ENCODE data around the gene CHCHD3. TPM values are rescaled to one million over a fixed set of nuclear protein-coding genes. Genes with fewer than 3 reads are reported as not detected.

CHCHD3 gene
- total RNA-seq, 1 experiment from 2014 or later, result 114 TPM

GRCh38 chr7:132840199-132840598 lies 241.7 kb downstream of the CHCHD3 start:
- no peak for TF ChIP-seq CREM (CRISPR knock-in tag; IDR thresholded peaks at IDR 0.05)
- TF ChIP-seq PRRX2 (CRISPR knock-in tag; IDR thresholded peaks at IDR 0.05), result no peak
- Mint-ChIP-seq H3K9me3 (0 out of 2 replicates have a peak, but pooled peaks cover 7% of the 10 kb centered on the region), H3K4me3 (no peak overlapping the region), H3K27me3 (ENCODE audit: low read depth) (no peaks in the 10 kb centered on the region), H3K36me3 (peaks cover 14% of the 10 kb centered on the region), H3K27ac (no peak overlapping the region), H3K4me1 (peaks cover 13% of the 10 kb centered on the region)
- POLR2A ChIA-PET, result no interaction called here
- ATAC-seq (no peak), DNase-seq (ENCODE audit: low spot score) (no peak)
- CTCF ChIA-PET, result no interaction called here

- no peak overlapping the region for H3K27ac Mint-ChIP-seq
- DNase-seq (ENCODE audit: low spot score) (no peak), ATAC-seq (no peak)
- ChIA-PET POLR2A (no interaction called here), CTCF (no interaction called here)
- H3K4me3 Mint-ChIP-seq, result no peak overlapping the region
- TF ChIP-seq, protein P1, sequence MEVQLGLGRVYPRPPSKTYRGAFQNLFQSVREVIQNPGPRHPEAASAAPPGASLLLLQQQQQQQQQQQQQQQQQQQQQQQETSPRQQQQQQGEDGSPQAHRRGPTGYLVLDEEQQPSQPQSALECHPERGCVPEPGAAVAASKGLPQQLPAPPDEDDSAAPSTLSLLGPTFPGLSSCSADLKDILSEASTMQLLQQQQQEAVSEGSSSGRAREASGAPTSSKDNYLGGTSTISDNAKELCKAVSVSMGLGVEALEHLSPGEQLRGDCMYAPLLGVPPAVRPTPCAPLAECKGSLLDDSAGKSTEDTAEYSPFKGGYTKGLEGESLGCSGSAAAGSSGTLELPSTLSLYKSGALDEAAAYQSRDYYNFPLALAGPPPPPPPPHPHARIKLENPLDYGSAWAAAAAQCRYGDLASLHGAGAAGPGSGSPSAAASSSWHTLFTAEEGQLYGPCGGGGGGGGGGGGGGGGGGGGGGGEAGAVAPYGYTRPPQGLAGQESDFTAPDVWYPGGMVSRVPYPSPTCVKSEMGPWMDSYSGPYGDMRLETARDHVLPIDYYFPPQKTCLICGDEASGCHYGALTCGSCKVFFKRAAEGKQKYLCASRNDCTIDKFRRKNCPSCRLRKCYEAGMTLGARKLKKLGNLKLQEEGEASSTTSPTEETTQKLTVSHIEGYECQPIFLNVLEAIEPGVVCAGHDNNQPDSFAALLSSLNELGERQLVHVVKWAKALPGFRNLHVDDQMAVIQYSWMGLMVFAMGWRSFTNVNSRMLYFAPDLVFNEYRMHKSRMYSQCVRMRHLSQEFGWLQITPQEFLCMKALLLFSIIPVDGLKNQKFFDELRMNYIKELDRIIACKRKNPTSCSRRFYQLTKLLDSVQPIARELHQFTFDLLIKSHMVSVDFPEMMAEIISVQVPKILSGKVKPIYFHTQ (CRISPR knock-in tag; IDR thresholded peaks at IDR 0.05), result no peak
- no peak for TF ChIP-seq MXD4 (CRISPR knock-in tag; IDR thresholded peaks at IDR 0.05; ENCODE audit: borderline replicate concordance)
- TF ChIP-seq, protein P2, sequence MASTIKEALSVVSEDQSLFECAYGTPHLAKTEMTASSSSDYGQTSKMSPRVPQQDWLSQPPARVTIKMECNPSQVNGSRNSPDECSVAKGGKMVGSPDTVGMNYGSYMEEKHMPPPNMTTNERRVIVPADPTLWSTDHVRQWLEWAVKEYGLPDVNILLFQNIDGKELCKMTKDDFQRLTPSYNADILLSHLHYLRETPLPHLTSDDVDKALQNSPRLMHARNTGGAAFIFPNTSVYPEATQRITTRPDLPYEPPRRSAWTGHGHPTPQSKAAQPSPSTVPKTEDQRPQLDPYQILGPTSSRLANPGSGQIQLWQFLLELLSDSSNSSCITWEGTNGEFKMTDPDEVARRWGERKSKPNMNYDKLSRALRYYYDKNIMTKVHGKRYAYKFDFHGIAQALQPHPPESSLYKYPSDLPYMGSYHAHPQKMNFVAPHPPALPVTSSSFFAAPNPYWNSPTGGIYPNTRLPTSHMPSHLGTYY (CRISPR knock-in tag; IDR thresholded peaks at IDR 0.05), result no peak
- no peak for TF ChIP-seq ZNF416 (CRISPR knock-in tag; IDR thresholded peaks at IDR 0.05)
- TF ChIP-seq USF2 (CRISPR knock-in tag; IDR thresholded peaks at IDR 0.05), result no peak
- TF ChIP-seq ARID4B (CRISPR knock-in tag; IDR thresholded peaks at IDR 0.05; ENCODE audit: borderline replicate concordance), result no peak
- no peak for TF ChIP-seq NR2C2 (CRISPR knock-in tag; IDR thresholded peaks at IDR 0.05)
- TF ChIP-seq TEAD1 (CRISPR knock-in tag; IDR thresholded peaks at IDR 0.05), result no peak
- 0 out of 2 replicates have a peak, but pooled peaks cover 7% of the 10 kb centered on the region for H3K9me3 Mint-ChIP-seq
- peaks cover 14% of the 10 kb centered on the region for H3K36me3 Mint-ChIP-seq
- peaks cover 13% of the 10 kb centered on the region for H3K4me1 Mint-ChIP-seq
- H3K27me3 Mint-ChIP-seq (ENCODE audit: low read depth), result no peaks in the 10 kb centered on the region
These were observed 243.6 kb downstream of the CHCHD3 start for GRCh38 chr7:132838313-132838712.

DNA sequence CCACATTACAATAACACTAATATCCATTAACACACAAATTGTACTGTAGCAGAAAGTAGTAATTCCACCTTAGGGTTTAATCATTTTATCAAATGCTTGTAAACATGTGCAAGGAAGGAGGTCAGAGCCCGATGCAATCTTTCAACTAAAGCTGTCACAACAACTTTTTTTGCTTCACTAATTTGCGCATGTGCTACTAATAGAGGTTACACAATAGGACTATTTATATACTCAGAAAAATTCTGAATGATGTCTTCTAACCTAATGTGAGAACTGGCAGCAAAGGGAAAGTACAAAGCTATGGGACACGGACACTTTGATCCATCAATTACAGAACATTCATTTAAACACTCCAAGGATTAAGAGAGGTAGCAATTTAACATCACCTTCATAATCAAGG lies 244.4 kb downstream of the CHCHD3 start:
- H3K9me3 Mint-ChIP-seq, result 0 out of 2 replicates have a peak, but pooled peaks cover 7% of the 10 kb centered on the region
- no peak for ATAC-seq
- DNase-seq (ENCODE audit: low spot score), result no peak
- ChIA-PET CTCF (interaction anchor here (0.5 kb wide), 1 partner anchor 74 kb away, joined by 4 read pairs; no protein-coding TSS in a partner anchor), POLR2A (no interaction called here)
- H3K4me1 Mint-ChIP-seq, result peaks cover 16% of the 10 kb centered on the region
- no peak overlapping the region for H3K27ac Mint-ChIP-seq
- H3K4me3 Mint-ChIP-seq, result no peak overlapping the region
- peaks cover 14% of the 10 kb centered on the region for H3K36me3 Mint-ChIP-seq
- no peaks in the 10 kb centered on the region for H3K27me3 Mint-ChIP-seq (ENCODE audit: low read depth)
- no peak for TF ChIP-seq CREM (CRISPR knock-in tag; IDR thresholded peaks at IDR 0.05)
- TF ChIP-seq FOXP4 (CRISPR knock-in tag; IDR thresholded peaks at IDR 0.05), result no peak
- no peak for TF ChIP-seq SMAD3 (CRISPR knock-in tag; IDR thresholded peaks at IDR 0.05; ENCODE audit: borderline replicate concordance)
- TF ChIP-seq SP1 (CRISPR knock-in tag; conservative IDR thresholded peaks at IDR 0.05), result no peak
- no peak for TF ChIP-seq CTCF (IDR thresholded peaks at IDR 0.05)

All from WTC11 (cell line).